Fibroblast of skin of scalp (primary cell): ENCODE measurements around the gene GNAL.
"Not testable (repeated sequence)": the region's sequence is repeated elsewhere in the genome, so short reads cannot be mapped to it uniquely, and the experiment has no call there.

Experiments used
- DNase-seq: peaks from one replicate; pipeline ENCODE4 v3.0.0-alpha.2; 2013

GNAL gene

GRCh38 chr18:11669271-11669947 lies 19.7 kb upstream of the GNAL start:
- DNase-seq: no peak

- DNase-seq: no peak
These were observed 19.2 kb upstream of the GNAL start for GRCh38 chr18:11669948-11670275.

- DNase-seq: no peak
These were observed 17.9 kb upstream of the GNAL start for GRCh38 chr18:11671156-11671555.

- no peak for DNase-seq
These were observed 16.9 kb upstream of the GNAL start for GRCh38 chr18:11672198-11672597.

- DNase-seq: no peak
These were observed 16.1 kb upstream of the GNAL start for GRCh38 chr18:11672846-11673454.

GRCh38 chr18:11673560-11673959 lies 15.5 kb upstream of the GNAL start:
- DNase-seq: no peak

GRCh38 chr18:11674119-11674518 lies 14.9 kb upstream of the GNAL start:
- DNase-seq: no peak

GRCh38 chr18:11676386-11676785 lies 12.7 kb upstream of the GNAL start:
- no peak for DNase-seq

- DNase-seq: no peak
These were observed 12.2 kb upstream of the GNAL start for GRCh38 chr18:11676867-11677266.

GRCh38 chr18:11678211-11678610 lies 10.9 kb upstream of the GNAL start:
- no peak for DNase-seq

GRCh38 chr18:11689669-11690565 lies 853 bp downstream of the GNAL start:
- DNase-seq: peak; percentile 33

GRCh38 chr18:11690660-11691059 lies 1.6 kb downstream of the GNAL start:
- DNase-seq: not testable (repeated sequence)

GRCh38 chr18:11695736-11696135 lies 6.7 kb downstream of the GNAL start:
- DNase-seq: no peak

GRCh38 chr18:11696451-11696850 lies 7.4 kb downstream of the GNAL start:
- DNase-seq: no peak

GRCh38 chr18:11700876-11701275 lies 11.8 kb downstream of the GNAL start:
- no peak for DNase-seq

GRCh38 chr18:11710578-11710977 lies 21.5 kb downstream of the GNAL start:
- no peak for DNase-seq

GRCh38 chr18:11713756-11714155 lies 24.7 kb downstream of the GNAL start:
- no peak for DNase-seq

- no peak for DNase-seq
These were observed 25.3 kb downstream of the GNAL start for GRCh38 chr18:11714244-11714918.

- not testable (repeated sequence) for DNase-seq
These were observed 27.8 kb downstream of the GNAL start for GRCh38 chr18:11716767-11717315.

GRCh38 chr18:11719050-11719449 lies 30.0 kb downstream of the GNAL start:
- DNase-seq: no peak

GRCh38 chr18:11719621-11720020 lies 30.6 kb downstream of the GNAL start:
- no peak for DNase-seq

GRCh38 chr18:11721720-11722119 lies 32.7 kb downstream of the GNAL start:
- no peak for DNase-seq

GRCh38 chr18:11724781-11725180 lies 35.7 kb downstream of the GNAL start:
- no peak for DNase-seq
